ENCODE data around the gene PIK3R6.

PIK3R6 gene

GRCh38 chr17:8900207-8900606 is 32.7 kb upstream of the PIK3R6 start:
- no peak overlapping the region for H3K4me3 ChIP-seq (replicated peaks; ENCODE audit: insufficient read depth, low read length)
- no peak overlapping the region for H3K27ac ChIP-seq (replicated peaks)
- H3K27me3 ChIP-seq (ENCODE audit: insufficient read depth, poor library complexity, severe bottlenecking), result no peaks in the 10 kb centered on the region
- no peak for DNase-seq (ENCODE audit: low read depth in 1 of 2, low spot score in 1 of 2)
- no peak for TF ChIP-seq SPI1 (IDR thresholded peaks at IDR 0.05; ENCODE audit: borderline replicate concordance, low read depth)

GRCh38 chr17:8898636-8899035 is 31.2 kb upstream of the PIK3R6 start:
- Histone ChIP-seq H3K27ac (replicated peaks) (no peak overlapping the region), H3K27me3 (ENCODE audit: insufficient read depth, poor library complexity, severe bottlenecking) (no peaks in the 10 kb centered on the region), H3K4me3 (replicated peaks; ENCODE audit: insufficient read depth, low read length) (no peak overlapping the region)
- TF ChIP-seq SPI1 (IDR thresholded peaks at IDR 0.05; ENCODE audit: borderline replicate concordance, low read depth) (no peak), GABPA (IDR thresholded peaks at IDR 0.05; ENCODE audit: low read depth) (no peak), POLR2AphosphoS5 (IDR thresholded peaks at IDR 0.05; ENCODE audit: low read depth) (no peak)
- TF ChIP-seq, protein P1, sequence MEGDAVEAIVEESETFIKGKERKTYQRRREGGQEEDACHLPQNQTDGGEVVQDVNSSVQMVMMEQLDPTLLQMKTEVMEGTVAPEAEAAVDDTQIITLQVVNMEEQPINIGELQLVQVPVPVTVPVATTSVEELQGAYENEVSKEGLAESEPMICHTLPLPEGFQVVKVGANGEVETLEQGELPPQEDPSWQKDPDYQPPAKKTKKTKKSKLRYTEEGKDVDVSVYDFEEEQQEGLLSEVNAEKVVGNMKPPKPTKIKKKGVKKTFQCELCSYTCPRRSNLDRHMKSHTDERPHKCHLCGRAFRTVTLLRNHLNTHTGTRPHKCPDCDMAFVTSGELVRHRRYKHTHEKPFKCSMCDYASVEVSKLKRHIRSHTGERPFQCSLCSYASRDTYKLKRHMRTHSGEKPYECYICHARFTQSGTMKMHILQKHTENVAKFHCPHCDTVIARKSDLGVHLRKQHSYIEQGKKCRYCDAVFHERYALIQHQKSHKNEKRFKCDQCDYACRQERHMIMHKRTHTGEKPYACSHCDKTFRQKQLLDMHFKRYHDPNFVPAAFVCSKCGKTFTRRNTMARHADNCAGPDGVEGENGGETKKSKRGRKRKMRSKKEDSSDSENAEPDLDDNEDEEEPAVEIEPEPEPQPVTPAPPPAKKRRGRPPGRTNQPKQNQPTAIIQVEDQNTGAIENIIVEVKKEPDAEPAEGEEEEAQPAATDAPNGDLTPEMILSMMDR (IDR thresholded peaks at IDR 0.05; ENCODE audit: insufficient read depth, low read length), result no peak
- TF ChIP-seq, protein P2, sequence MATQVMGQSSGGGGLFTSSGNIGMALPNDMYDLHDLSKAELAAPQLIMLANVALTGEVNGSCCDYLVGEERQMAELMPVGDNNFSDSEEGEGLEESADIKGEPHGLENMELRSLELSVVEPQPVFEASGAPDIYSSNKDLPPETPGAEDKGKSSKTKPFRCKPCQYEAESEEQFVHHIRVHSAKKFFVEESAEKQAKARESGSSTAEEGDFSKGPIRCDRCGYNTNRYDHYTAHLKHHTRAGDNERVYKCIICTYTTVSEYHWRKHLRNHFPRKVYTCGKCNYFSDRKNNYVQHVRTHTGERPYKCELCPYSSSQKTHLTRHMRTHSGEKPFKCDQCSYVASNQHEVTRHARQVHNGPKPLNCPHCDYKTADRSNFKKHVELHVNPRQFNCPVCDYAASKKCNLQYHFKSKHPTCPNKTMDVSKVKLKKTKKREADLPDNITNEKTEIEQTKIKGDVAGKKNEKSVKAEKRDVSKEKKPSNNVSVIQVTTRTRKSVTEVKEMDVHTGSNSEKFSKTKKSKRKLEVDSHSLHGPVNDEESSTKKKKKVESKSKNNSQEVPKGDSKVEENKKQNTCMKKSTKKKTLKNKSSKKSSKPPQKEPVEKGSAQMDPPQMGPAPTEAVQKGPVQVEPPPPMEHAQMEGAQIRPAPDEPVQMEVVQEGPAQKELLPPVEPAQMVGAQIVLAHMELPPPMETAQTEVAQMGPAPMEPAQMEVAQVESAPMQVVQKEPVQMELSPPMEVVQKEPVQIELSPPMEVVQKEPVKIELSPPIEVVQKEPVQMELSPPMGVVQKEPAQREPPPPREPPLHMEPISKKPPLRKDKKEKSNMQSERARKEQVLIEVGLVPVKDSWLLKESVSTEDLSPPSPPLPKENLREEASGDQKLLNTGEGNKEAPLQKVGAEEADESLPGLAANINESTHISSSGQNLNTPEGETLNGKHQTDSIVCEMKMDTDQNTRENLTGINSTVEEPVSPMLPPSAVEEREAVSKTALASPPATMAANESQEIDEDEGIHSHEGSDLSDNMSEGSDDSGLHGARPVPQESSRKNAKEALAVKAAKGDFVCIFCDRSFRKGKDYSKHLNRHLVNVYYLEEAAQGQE (IDR thresholded peaks at IDR 0.05; ENCODE audit: insufficient replicate concordance, low read depth), result no peak
- no peak for DNase-seq (ENCODE audit: low read depth in 1 of 2, low spot score in 1 of 2)

DNA sequence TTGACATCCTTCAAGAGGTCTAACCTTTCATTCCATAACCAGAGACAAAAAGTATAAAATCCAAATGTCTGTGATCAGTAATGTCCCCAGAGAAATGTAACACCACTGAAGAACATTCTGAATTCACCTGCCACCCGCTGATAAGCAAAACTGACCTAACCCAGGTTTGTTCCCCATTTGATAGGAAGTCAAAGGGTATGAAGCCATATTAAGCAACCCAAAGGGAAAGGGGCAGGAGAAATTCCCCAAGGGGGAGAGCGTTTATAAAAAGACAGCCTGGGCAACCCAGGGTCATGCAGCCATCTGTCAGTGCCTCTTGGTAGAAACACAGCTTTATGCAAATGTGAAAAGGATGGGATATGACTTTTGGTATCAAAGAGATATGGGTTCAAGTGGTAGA is 30.7 kb upstream of the PIK3R6 start:
- TF ChIP-seq, protein P1 (IDR thresholded peaks at IDR 0.05; ENCODE audit: insufficient read depth, low read length), result no peak
- Histone ChIP-seq H3K27me3 (ENCODE audit: insufficient read depth, poor library complexity, severe bottlenecking) (no peaks in the 10 kb centered on the region), H3K27ac (replicated peaks) (no peak overlapping the region), H3K4me3 (replicated peaks; ENCODE audit: insufficient read depth, low read length) (no peak overlapping the region)
- no peak for DNase-seq (ENCODE audit: low read depth in 1 of 2, low spot score in 1 of 2)

DNA sequence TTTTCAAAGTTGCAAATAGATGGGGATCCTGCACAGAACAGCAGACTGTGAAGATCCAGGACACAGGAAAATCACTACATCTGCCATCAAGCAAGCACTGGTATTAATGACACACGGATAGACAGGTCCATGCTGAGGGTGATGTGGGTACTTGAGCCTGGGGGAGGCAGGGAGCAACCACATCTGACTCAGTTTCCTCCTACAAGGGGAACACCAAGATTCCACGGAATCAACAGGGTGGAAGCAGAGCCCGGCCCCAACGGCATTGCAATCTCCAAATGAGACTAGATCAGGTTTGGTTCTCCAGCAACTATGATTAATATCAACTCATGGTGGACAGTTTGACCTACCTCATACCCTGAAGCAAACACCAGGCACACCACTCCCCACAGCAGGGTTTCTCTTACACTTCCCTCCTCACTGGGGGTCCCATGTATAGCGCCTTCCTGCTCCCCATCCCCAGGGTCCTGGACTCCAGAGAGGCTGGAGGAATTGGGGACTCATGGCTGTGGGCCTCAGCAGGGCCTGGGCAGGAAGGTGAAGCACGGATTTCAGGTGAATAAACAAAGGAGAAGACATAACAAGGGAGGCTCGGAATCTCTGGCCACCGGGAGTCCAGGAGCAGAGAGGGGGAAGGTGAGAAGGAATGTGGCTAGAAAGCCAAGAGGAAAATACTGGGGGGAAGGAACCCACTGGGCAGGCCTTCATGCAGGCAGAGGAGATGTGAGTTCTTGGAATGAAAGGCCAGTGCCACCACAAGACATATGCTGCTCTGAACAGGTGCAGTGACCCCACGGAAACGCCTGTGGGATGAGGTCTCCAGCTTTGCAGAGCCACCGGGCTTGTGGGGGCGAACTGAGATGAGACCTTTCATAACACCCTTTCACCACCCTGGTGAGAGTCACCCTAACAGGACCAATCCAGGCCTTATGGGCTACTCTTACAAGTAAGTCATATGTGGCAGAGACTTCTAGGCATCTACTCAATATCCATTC is 29.5 kb upstream of the PIK3R6 start:
- TF ChIP-seq GABPA (IDR thresholded peaks at IDR 0.05; ENCODE audit: low read depth) (no peak), POLR2AphosphoS5 (IDR thresholded peaks at IDR 0.05; ENCODE audit: low read depth) (no peak), SPI1 (IDR thresholded peaks at IDR 0.05; ENCODE audit: borderline replicate concordance, low read depth) (no peak)
- TF ChIP-seq, protein P2 (IDR thresholded peaks at IDR 0.05; ENCODE audit: insufficient replicate concordance, low read depth), result no peak
- TF ChIP-seq, protein P1 (IDR thresholded peaks at IDR 0.05; ENCODE audit: insufficient read depth, low read length), result no peak
- Histone ChIP-seq H3K4me3 (replicated peaks; ENCODE audit: insufficient read depth, low read length) (no peak overlapping the region), H3K27me3 (ENCODE audit: insufficient read depth, poor library complexity, severe bottlenecking) (no peaks in the 10 kb centered on the region), H3K27ac (replicated peaks) (no peak overlapping the region)
- DNase-seq (ENCODE audit: low read depth in 1 of 2, low spot score in 1 of 2), result no peak

All from HL-60 (cell line).